DOHH2 (cell line): Measurements from ENCODE around the gene SAP30.

ENCODE experiments used
- EZH2phosphoT487 ChIP-seq: fragments of 200-600 bp; sonication (generic); IDR thresholded peaks from 2 replicates; pipeline ENCODE4 v1.6.1; 2017; ENCODE audit warnings: borderline replicate concordance, mild to moderate bottlenecking, antibody characterized with exemption, low read length, moderate library complexity, mixed read lengths
- TF ChIP-seq, protein P1 (sequence below): fragments of 200-600 bp; sonication (generic); IDR thresholded peaks from one replicate; pipeline ENCODE4 v1.5.1; 2014; ENCODE audit warnings: antibody characterized with exemption, mild to moderate bottlenecking, low read depth, low read length; ENCODE audit not compliant: poor library complexity, severe bottlenecking

DNA sequence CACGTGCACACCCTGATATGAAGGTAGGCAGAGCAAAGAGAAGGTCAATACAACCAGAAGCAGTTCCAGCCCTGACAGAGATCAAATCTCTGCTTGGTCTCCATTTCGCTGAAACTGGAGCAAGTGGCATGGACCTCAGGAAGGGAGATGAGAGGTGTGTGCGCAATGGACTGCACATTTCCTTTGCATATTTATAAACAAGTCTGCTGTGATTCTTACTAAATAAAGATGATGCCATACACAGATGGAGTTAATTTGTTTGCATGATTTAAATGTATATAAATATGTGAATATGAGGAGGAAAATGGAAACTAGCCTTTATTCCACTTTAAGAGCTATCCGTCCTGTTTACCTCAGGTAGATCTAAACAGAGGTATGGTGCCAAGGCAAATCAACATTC is 30.3 kb downstream of the SAP30 start:
- TF ChIP-seq, protein P1, sequence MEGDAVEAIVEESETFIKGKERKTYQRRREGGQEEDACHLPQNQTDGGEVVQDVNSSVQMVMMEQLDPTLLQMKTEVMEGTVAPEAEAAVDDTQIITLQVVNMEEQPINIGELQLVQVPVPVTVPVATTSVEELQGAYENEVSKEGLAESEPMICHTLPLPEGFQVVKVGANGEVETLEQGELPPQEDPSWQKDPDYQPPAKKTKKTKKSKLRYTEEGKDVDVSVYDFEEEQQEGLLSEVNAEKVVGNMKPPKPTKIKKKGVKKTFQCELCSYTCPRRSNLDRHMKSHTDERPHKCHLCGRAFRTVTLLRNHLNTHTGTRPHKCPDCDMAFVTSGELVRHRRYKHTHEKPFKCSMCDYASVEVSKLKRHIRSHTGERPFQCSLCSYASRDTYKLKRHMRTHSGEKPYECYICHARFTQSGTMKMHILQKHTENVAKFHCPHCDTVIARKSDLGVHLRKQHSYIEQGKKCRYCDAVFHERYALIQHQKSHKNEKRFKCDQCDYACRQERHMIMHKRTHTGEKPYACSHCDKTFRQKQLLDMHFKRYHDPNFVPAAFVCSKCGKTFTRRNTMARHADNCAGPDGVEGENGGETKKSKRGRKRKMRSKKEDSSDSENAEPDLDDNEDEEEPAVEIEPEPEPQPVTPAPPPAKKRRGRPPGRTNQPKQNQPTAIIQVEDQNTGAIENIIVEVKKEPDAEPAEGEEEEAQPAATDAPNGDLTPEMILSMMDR = no peak
- TF ChIP-seq EZH2phosphoT487 = no peak
